GM21723 (cell line): ENCODE data around the gene SAMD10.
"Not testable (repeated sequence)": the region's sequence is repeated elsewhere in the genome, so short reads cannot be mapped to it uniquely, and the experiment has no call there.

Experiments
- ATAC-seq: cut with Tn5 transposase; IDR thresholded peaks from one replicate; pipeline ENCODE4 v1.9.1; 2021; ENCODE audit warnings: mild to moderate bottlenecking, moderate library complexity; ENCODE audit not compliant: unreplicated experiment

The SAMD10 gene

DNA sequence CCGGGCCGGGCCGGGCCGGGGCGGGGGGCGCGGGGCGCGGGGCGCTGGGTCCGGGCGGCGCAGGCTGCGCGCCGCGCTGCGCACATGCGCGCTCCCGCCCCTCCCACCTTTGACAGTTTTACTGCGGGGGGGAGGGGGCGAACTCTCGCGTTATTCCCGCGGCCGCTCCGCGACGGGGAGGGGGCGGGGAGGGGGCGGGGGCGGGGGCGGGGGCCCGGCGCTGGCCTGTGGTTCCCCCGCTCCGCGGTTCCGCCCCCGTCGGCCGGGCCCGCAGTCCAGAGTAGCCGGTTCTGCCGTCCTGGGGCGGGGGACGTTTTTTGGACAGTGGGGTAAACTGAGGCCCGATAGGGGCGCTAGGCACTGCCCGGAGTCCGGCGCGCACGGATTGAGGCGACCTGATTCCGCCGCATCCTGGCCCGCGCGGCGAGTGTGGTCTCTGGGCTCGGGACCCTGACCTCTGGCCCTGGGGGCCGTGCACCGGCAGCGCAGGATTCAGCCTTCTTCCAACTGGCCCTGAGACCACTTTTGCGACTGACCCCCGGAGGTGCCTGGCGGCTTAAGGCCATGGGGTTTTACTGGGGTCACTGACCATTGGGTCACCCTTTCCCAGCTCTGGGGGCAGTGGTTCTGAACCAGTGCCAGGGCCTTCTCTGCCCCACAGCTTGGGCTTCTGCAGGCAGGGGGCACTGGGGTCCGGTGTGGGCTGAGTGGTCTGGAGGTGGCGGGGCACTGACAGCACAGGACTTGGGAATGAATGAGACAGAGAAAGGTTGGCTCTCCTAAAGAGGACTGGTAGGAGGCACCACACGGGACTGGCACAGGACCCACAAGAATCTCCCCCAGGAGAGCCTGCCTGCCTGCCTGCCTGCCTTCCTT lies 9.4 kb downstream of the SAMD10 start, which contains the start of gene ZNF512B:
TSS of gene ZNF512B (minus strand) at position 93 of the 876 bp plus-strand sequence. CDS start 1,980 bp downstream, outside the sequence.
- ATAC-seq: no peak

GRCh38 chr20:63968928-63969760 lies 10.3 kb downstream of the SAMD10 start:
- ATAC-seq: no peak

- no peak for ATAC-seq
Observed at GRCh38 chr20:63968136-63968927, 11.1 kb downstream of the SAMD10 start.

DNA sequence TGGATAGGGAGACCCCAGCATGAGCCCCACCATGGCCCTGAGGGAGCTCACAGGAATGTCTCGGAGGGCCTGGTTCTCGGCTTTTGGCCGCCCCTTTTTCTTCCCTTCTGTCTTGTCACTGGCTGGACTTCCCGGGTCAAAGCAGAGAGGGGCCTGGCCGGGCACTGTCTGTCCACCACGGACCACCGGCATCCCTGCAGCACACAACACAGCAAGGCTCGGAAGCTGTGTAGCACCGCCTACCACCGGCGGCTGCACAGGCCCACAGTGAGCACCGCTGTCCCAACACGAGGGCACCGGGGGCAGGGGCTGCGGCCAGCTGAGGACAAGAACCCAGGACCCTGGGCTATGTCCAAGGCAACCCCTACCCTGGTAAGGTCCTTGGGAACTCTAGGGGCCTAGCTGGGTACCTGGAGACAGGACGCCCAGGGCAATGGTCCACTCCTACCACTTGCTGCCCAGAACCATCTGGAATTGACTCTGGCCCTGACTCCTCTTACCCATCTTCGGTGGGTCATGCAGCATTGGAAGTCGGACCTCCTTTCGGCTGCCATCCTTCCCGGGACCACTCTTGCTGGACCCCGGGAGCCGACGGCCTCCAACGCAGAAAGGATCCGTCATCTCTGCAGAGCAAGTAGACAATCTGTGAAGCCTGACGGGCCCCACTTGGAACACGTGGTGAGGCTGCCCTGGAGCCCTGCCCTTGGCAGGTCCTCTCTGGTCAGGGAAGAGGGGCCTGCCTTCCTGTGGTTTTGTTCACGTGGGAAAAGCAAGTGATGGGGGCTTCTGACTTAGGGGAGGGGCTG lies 11.9 kb downstream of the SAMD10 start:
- no peak for ATAC-seq

- no peak for ATAC-seq
Observed at GRCh38 chr20:63966944-63967322, 12.5 kb downstream of the SAMD10 start.

GRCh38 chr20:63966172-63966943 lies 13.1 kb downstream of the SAMD10 start:
- no peak for ATAC-seq

DNA sequence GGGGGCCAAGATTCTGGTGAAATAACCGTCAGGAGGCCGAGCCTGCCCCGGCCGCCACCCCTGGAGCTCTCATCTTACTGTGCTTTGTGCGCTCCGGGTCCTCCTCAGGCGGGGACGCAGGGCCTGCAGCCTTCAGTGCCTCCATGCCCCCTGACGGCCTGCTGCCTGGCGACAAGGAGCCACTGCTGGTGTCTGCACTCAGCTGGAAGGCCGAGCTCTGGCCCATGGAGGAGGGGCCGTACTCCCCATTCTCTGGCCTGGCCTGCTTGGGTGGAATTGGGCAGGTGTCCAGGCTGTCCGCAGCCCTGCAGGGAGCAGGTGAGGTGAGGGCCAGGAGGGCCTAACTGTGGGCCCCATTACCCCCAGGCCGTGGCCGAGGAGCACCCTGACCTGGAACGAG lies 15.0 kb downstream of the SAMD10 start:
- no peak for ATAC-seq

DNA sequence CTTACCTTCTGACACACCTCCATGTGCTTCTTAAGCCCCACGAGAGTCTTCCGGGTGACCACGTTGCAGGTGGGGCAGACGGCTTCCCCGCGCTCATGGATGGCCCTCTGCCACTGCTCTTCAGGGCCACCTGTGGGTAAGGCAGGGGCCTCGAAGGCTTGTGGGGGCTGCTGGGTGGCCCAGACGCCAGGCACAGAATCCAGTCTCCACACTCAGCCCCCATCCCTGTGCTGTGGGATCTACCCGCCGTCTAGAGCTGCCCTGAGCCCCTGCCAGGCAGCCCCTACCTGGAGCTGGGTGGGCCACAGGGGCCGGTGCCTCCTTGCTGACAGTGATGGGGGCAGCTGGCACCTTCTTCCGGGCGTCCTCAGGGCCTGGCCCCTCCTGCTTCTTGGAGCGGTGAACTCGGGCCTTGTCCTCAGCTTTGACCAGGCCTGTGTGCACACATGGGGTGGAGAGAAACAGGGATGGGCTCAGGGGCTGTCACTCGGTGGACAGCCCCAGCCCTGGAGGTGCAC lies 15.6 kb downstream of the SAMD10 start:
- no peak for ATAC-seq

DNA sequence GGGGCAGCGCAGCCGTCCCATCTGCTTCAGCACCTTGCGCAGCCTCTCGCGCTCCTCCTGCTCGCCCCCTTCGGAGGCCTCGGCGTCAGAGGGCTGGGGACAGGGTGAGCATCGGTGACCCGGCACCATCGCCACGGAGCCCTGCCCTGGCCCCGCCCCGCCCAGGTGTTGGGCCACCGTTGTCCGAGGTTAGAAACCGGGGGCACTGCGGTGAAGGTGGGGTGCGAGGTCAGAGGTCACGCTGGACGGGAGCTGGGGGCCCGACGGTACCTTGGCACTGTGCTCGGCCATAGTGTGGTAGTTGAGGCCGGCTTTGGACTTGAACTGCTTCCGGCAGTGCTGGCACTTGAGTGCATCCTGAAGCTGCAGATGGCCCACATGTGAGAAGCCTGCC lies 16.1 kb downstream of the SAMD10 start:
- ATAC-seq: no peak

GRCh38 chr20:63962426-63963347 lies 16.8 kb downstream of the SAMD10 start:
- no peak for ATAC-seq

DNA sequence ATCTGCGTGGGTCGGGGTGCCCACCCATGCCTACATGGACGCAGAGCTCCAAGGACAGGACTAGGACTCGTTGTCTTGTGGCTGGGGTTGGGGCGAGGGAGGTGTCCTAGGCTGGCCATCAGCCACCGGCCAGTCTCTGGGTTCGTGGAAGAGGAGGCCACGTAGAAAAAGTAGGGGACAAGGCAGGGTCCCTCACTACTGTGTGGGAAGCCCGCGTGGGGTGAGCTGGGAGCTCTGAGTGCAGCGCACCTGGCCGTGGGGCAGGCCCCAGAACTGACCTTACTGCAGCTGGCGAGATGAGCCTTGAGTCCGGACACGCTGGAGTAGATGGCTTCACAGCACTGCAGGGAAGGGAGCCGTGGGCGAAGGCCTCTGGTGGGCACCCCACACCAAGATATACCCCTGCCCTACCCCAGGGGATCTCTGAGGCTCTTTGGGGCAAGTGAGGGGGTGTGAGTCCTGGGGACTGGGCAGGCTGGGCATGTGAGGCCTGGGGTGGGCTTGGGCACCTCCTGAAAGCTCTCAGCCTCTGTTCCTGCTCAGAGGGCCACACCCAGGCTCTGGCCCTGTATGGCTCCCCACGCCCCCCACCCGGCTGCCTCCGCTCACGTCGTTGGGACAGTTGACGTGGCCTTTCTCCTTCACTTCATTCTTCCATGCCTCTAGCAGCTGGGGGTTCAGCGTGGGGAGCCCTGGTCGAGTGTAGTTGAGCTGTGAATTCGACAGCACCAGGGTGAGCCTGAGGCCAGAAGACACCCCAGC lies 17.6 kb downstream of the SAMD10 start:
- ATAC-seq: no peak

DNA sequence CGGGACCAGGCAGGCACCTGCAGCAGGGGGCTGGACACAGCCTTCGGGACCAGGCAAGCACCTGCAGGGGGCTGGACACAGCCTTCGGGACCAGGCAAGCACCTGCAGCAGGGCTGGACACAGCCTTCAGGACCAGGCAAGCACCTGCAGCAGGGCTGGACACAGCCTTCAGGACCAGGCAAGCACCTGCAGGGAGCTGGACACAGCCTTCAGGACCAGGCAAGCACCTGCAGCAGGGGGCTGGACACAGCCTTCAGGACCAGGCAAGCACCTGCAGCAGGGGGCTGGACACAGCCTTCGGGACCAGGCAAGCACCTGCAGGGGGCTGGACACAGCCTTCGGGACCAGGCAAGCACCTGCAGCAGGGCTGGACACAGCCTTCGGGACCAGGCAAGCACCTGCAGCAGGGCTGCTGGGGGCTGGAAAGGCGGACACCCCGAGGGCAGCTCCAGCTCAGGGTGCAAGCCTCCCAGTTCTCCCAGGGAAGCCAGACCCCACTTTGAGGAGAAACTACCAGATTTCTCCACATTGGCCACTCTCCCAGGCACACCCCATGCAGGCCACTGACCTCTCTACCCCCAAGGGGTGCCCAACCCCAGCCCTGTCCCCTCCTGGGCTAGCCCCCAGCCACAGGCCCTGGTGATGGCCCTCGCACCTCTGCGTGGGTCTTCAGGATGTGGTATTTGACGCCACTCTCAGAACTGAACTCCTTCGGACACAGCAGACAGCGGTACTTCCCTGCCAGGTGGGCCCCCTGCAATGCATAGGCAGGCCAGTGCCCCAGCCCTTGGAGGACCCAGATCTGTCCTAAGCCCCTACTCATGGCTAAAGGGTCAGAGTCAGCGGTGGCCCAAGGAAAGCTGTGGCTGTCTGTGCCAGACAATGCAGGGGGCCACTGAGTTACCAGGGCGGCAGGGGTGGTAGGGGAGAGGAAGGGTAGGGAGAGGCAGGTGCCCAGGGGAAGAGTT lies 18.5 kb downstream of the SAMD10 start:
- not testable (repeated sequence) for ATAC-seq

GRCh38 chr20:63959699-63960075 lies 19.8 kb downstream of the SAMD10 start:
- ATAC-seq: no peak

DNA sequence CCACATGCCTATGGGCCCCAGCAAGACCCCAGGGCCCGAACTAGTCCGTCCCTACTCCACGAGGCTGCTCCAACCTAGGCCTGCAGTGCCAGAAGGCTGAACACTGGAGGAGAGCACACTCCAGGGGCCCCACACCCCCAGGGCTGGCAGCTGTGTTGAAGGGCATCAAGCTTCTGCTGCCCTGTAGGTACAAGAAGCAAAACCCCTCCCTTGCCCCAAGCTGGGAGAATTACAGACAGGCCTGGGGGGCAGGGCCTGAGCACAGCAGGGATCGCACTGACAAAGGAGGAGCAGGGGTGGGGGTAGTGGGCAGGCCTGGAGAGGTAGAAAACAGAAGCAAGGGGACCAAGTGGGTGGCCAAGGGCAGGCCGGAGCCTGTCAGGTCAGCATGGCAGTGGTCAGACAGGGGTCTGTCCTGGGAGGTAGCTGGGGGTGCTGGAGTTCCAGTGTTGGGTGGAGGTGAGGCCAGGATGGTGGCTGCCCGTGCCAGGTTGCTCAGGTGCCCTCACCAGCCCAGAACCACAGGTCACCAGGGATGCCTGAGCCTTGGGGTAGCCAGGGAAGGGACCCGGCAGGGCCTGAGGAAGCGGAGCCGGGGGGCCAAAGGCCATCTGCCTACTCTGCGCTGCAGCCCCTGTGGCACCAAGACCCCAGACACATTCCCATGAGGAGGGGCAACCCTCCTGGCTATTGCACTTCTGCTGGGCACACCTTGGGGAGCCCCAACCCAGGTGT lies 20.3 kb downstream of the SAMD10 start:
- no peak for ATAC-seq

DNA sequence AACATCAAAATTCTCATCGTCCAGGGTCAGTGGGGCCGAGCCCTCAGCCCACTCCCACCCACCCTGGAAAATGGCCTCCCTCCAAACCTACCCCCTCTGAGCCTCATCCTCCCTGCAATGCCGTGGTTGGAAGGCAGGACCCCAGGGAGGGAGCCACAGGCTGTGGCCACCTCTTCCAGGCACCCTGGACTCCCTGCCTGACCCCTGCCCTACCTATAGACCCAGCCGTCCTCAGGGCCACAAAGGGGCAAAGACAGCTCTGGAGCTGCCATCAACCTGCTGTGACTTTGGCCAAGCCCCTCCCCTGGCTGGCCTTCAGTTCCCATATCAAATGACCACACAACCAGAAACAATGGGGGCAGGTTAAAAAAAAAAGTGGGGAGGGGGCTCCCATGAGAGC lies 21.0 kb downstream of the SAMD10 start:
- no peak for ATAC-seq
